Hepatocyte (in vitro differentiated cells): ENCODE data around the gene TPGS1. TPM values are rescaled to one million over a fixed set of nuclear protein-coding genes. Genes with fewer than 3 reads are reported as not detected.
A peak's percentile ranks its signal among the peaks of the same experiment; 100 is the strongest.

Experiments
- DNase-seq: peaks from one replicate; pipeline ENCODE4 v3.0.0-alpha.2; 2016; ENCODE audit warnings: low spot score
- H2AFZ ChIP-seq: fragments of 200-600 bp; sonication (generic); 2 replicates; pipeline ENCODE4 v1.6.0; 2016; ENCODE audit warnings: antibody characterized with exemption, mild to moderate bottlenecking
- H3K27ac ChIP-seq: fragments of 200-600 bp; sonication (generic); 2 replicates; pipeline ENCODE4 v1.5.1; 2016; ENCODE audit warnings: mild to moderate bottlenecking
- H3K27me3 ChIP-seq: fragments of 200-600 bp; sonication (generic); 2 replicates; pipeline ENCODE4 v1.6.1; 2016
- H3K36me3 ChIP-seq: fragments of 200-600 bp; sonication (generic); replicated peaks from 2 replicates; pipeline ENCODE4 v1.5.1; 2016; ENCODE audit warnings: low read depth; ENCODE audit not compliant: insufficient read depth
- H3K4me1 ChIP-seq: fragments of 200-600 bp; sonication (generic); 2 replicates; pipeline ENCODE4 v1.5.1; 2016; ENCODE audit warnings: mild to moderate bottlenecking, moderate library complexity; ENCODE audit not compliant: insufficient read depth
- H3K4me2 ChIP-seq: fragments of 200-600 bp; sonication (generic); 2 replicates; pipeline ENCODE4 v1.6.0; 2016
- H3K4me3 ChIP-seq: fragments of 200-600 bp; sonication (generic); 2 replicates; pipeline ENCODE4 v1.5.1; 2016; ENCODE audit warnings: mild to moderate bottlenecking
- H3K79me2 ChIP-seq: fragments of 200-600 bp; sonication (generic); 2 replicates; pipeline ENCODE4 v1.6.0; 2017; ENCODE audit warnings: mild to moderate bottlenecking
- H3K9me2 ChIP-seq: fragments of 200-600 bp; sonication (generic); replicated peaks from 2 replicates; pipeline ENCODE4 v1.6.0; 2017; ENCODE audit warnings: mild to moderate bottlenecking; ENCODE audit not compliant: insufficient read depth
- H3K9me3 ChIP-seq: fragments of 200-600 bp; sonication (generic); 2 replicates; pipeline ENCODE4 v1.5.1; 2016; ENCODE audit warnings: low read depth, mild to moderate bottlenecking
- H4K20me1 ChIP-seq: fragments of 200-600 bp; sonication (generic); 2 replicates; pipeline ENCODE4 v1.6.0; 2016; ENCODE audit warnings: mild to moderate bottlenecking; ENCODE audit not compliant: insufficient read depth, poor library complexity, severe bottlenecking
- CTCF ChIP-seq: fragments of 200-600 bp; sonication (generic); IDR thresholded peaks from 2 replicates; pipeline ENCODE4 v1.5.1; 2016; ENCODE audit warnings: antibody characterized with exemption, mild to moderate bottlenecking; ENCODE audit not compliant: poor library complexity
- EZH2 ChIP-seq: fragments of 200-600 bp; sonication (generic); IDR thresholded peaks from 2 replicates; pipeline ENCODE4 v1.6.1; 2016; ENCODE audit warnings: antibody characterized with exemption, mild to moderate bottlenecking, borderline replicate concordance
- EZH2phosphoT487 ChIP-seq: fragments of 200-600 bp; sonication (generic); IDR thresholded peaks from one replicate; pipeline ENCODE4 v1.6.1; 2018; ENCODE audit warnings: antibody characterized with exemption, mild to moderate bottlenecking, low read depth, moderate library complexity; ENCODE audit not compliant: unreplicated experiment, severe bottlenecking
- WGBS: methylation state at CpG from one replicate; pipeline ENCODE4 v1.1.6; 2016; ENCODE audit warnings: low lambda C conversion rate; ENCODE audit errors: missing lambda C conversion rate; 5-methylcytosine and 5-hydroxymethylcytosine counted together
- polyA plus RNA-seq: library from polyadenylated mRNA; unstranded; fragments of >200 nt; fragmentation: Nextera tagmentation; extraction: Ambion mirVana; gene quantifications from 2 replicates; pipeline ENCODE4 v1.2.1, GENCODE V29; 2016
- total RNA-seq: library from RNA; depleted of rRNA; stranded (reverse); fragments of >200 nt; gene quantifications from 2 replicates; pipeline ENCODE4 v1.2.3, GENCODE V29; 2014

The TPGS1 gene
- total and polyA plus RNA-seq, 2 experiments from 2014 or later, result 44.9 to 61.0 TPM

- Histone ChIP-seq H3K36me3 (no peaks in the 10 kb centered on the region), H3K79me2 (peaks cover 63% of the 10 kb centered on the region), H3K9me3 (no peaks in the 10 kb centered on the region), H2AFZ (no peak overlapping the region), H3K4me1 (peaks cover 18% of the 10 kb centered on the region), H3K27me3 (no peaks in the 10 kb centered on the region), H3K4me2 (peak overlapping the region; percentile 99), H4K20me1 (peaks cover 52% of the 10 kb centered on the region), H3K4me3 (no peak overlapping the region), H3K9me2 (no peaks in the 10 kb centered on the region), H3K27ac (peak overlapping the region; percentile 94)
- WGBS, result 97% methylated on average over 8 of the region's 14 CpGs
- no peak for TF ChIP-seq EZH2phosphoT487
- TF ChIP-seq CTCF, result no peak
- no peak for TF ChIP-seq EZH2
- no peak for DNase-seq
Measured at GRCh38 chr19:534088-534487, 26.8 kb downstream of the TPGS1 start.

GRCh38 chr19:535017-535835 lies 27.9 kb downstream of the TPGS1 start:
- DNase-seq, result no peak
- H2AFZ ChIP-seq, result no peak overlapping the region
- no peaks in the 10 kb centered on the region for H3K9me2 ChIP-seq
- no peaks in the 10 kb centered on the region for H3K27me3 ChIP-seq
- peaks cover 56% of the 10 kb centered on the region for H4K20me1 ChIP-seq
- no peak overlapping the region for H3K27ac ChIP-seq
- TF ChIP-seq EZH2 (no peak), CTCF (no peak), EZH2phosphoT487 (no peak)
- H3K4me1 ChIP-seq, result peaks cover 18% of the 10 kb centered on the region
- H3K4me2 ChIP-seq, result no peak overlapping the region
- no peaks in the 10 kb centered on the region for H3K9me3 ChIP-seq
- 85% methylated on average over 16 of the region's 16 CpGs for WGBS
- no peaks in the 10 kb centered on the region for H3K36me3 ChIP-seq
- no peak overlapping the region for H3K4me3 ChIP-seq
- H3K79me2 ChIP-seq, result peaks cover 62% of the 10 kb centered on the region

GRCh38 chr19:536031-536880 lies 29.0 kb downstream of the TPGS1 start:
- Histone ChIP-seq H3K27ac (no peak overlapping the region), H3K4me3 (no peak overlapping the region), H4K20me1 (peaks cover 56% of the 10 kb centered on the region), H3K4me1 (peaks cover 18% of the 10 kb centered on the region), H3K27me3 (no peaks in the 10 kb centered on the region), H3K9me2 (no peaks in the 10 kb centered on the region), H3K9me3 (no peaks in the 10 kb centered on the region), H2AFZ (no peak overlapping the region), H3K4me2 (no peak overlapping the region), H3K79me2 (peaks cover 59% of the 10 kb centered on the region), H3K36me3 (no peaks in the 10 kb centered on the region)
- DNase-seq, result no peak
- TF ChIP-seq EZH2, result no peak
- no peak for TF ChIP-seq CTCF
- no peak for TF ChIP-seq EZH2phosphoT487
- WGBS, result 95% methylated on average over 53 of the region's 55 CpGs
